CD8-positive, alpha-beta memory T cell (primary cell): ENCODE measurements around the gene ADIPOQ. TPM values are rescaled to one million over a fixed set of nuclear protein-coding genes. Genes with fewer than 3 reads are reported as not detected.
A peak's percentile ranks its signal among the peaks of the same experiment; 100 is the strongest.
"Not testable (repeated sequence)": the region's sequence is repeated elsewhere in the genome, so short reads cannot be mapped to it uniquely, and the experiment has no call there.

ENCODE experiments used
- CTCF ChIA-PET: fragments of 350-600 bp; sonication (Branson Sonifier 250); formaldehyde crosslinking; loops from one replicate; lab custom pipeline; 2021; ENCODE audit warnings: antibody characterized with exemption; lab: Charles Lee
- POLR2A ChIA-PET: fragments of 350-600 bp; sonication (Branson Sonifier 250); formaldehyde crosslinking; loops from one replicate; lab custom pipeline; 2021; ENCODE audit warnings: antibody characterized with exemption; lab: Charles Lee
- DNase-seq, 5 donors: peaks; one replicate each; pipeline versions ENCODE4 v3.0.0 to v3.0.0-alpha.2; 2020 to 2022; ENCODE audit warnings: mixed read lengths in 1 of 5
- H3K27ac ChIP-seq: one replicate; pipeline ENCODE4 v1.7.0; 2013; ENCODE audit warnings: low read depth, mild to moderate bottlenecking, low read length, moderate library complexity
- H3K27me3 ChIP-seq: 2 replicates; pipeline ENCODE4 v1.7.0; 2013; ENCODE audit warnings: low read length, mild to moderate bottlenecking; ENCODE audit not compliant: insufficient read depth, poor library complexity, severe bottlenecking
- H3K36me3 ChIP-seq: 2 replicates; pipeline ENCODE4 v1.7.0; 2013; ENCODE audit warnings: mild to moderate bottlenecking, low read length, moderate library complexity; ENCODE audit not compliant: insufficient read depth
- H3K4me1 ChIP-seq: 2 replicates; pipeline ENCODE4 v1.7.0; 2013; ENCODE audit warnings: mild to moderate bottlenecking, low read length, moderate library complexity; ENCODE audit not compliant: insufficient read depth
- H3K4me3 ChIP-seq: 2 replicates; pipeline ENCODE4 v1.7.0; 2013; ENCODE audit warnings: mild to moderate bottlenecking, low read length
- H3K9me3 ChIP-seq: 2 replicates; pipeline ENCODE4 v1.7.0; 2013; ENCODE audit warnings: mild to moderate bottlenecking, low read length
- H3K27ac Mint-ChIP-seq, 8 donors: one replicate each; pipeline ENCODE4 v1.8.0; 2020 to 2021; ENCODE audit warnings: mixed read lengths in 8 of 8, mild to moderate bottlenecking in 6 of 8, inconsistent platforms in 3 of 8, moderate library complexity in 3 of 8
- H3K27me3 Mint-ChIP-seq, 2 donors: one replicate each; pipeline ENCODE4 v1.8.0; 2020 to 2021; ENCODE audit warnings: mixed read lengths in 2 of 2, mild to moderate bottlenecking in 1 of 2, moderate library complexity in 1 of 2
- H3K36me3 Mint-ChIP-seq, 3 donors: one replicate each; pipeline ENCODE4 v1.8.0; 2020 to 2021; ENCODE audit warnings: mixed read lengths in 3 of 3, inconsistent platforms in 1 of 3, mild to moderate bottlenecking in 1 of 3
- H3K4me1 Mint-ChIP-seq, 3 donors: one replicate each; pipeline ENCODE4 v1.8.0; 2020 to 2021; ENCODE audit warnings: mixed read lengths in 3 of 3, inconsistent platforms in 1 of 3, mild to moderate bottlenecking in 1 of 3
- H3K4me3 Mint-ChIP-seq, 7 donors: one replicate each; pipeline ENCODE4 v1.8.0; 2020 to 2021; ENCODE audit warnings: mixed read lengths in 7 of 7, mild to moderate bottlenecking in 6 of 7, moderate library complexity in 4 of 7, inconsistent platforms in 2 of 7
- H3K9me3 Mint-ChIP-seq, 5 donors: one replicate each; pipeline ENCODE4 v1.8.0; 2020 to 2022; ENCODE audit warnings: mixed read lengths in 5 of 5, mild to moderate bottlenecking in 3 of 5, moderate library complexity in 2 of 5, inconsistent platforms in 1 of 5
- polyA plus RNA-seq: library from polyadenylated mRNA; unstranded; fragments of 300-500 nt; fragmentation: Illumina TruSeq; gene quantifications from one replicate; pipeline ENCODE4 v1.2.3, GENCODE V29; 2021
- total RNA-seq, 2 experiments: library from RNA; stranded (reverse); gene quantifications; one replicate each; pipeline ENCODE4 v1.2.3, GENCODE V29; 2021

ADIPOQ gene
- total and polyA plus RNA-seq, 3 experiments from 2014 or later, result not detected

- H3K4me1 ChIP-seq, result no peaks in the 10 kb centered on the region
- ChIA-PET POLR2A (no interaction called here), CTCF (no interaction called here)
- Mint-ChIP-seq H3K27me3 (peaks cover 0 to 2% of the 10 kb centered on the region in 2 donors), H3K4me1 (peaks cover 0 to 5% (median 2%) of the 10 kb centered on the region in 3 donors), H3K9me3 (peaks cover 0 to 8% (median 7%) of the 10 kb centered on the region in 5 donors), H3K4me3 (no peak overlapping the region), H3K27ac (peak overlapping the region in 1 of 8 donors; percentile 35), H3K36me3 (peaks cover 0 to 7% (median 2%) of the 10 kb centered on the region in 3 donors)
- no peak overlapping the region for H3K27ac ChIP-seq
- H3K36me3 ChIP-seq, result no peaks in the 10 kb centered on the region
- DNase-seq, result no peak
- H3K27me3 ChIP-seq, result no peaks in the 10 kb centered on the region
- H3K4me3 ChIP-seq, result no peak overlapping the region
- H3K9me3 ChIP-seq, result no peaks in the 10 kb centered on the region
These were observed 15.2 kb downstream of the ADIPOQ start for GRCh38 chr3:186857743-186858142.

GRCh38 chr3:186865215-186865853 lies 22.8 kb downstream of the ADIPOQ start:
- H3K9me3 Mint-ChIP-seq, CTCF ChIA-PET, H3K36me3 Mint-ChIP-seq, H3K36me3 ChIP-seq, H3K27ac Mint-ChIP-seq, H3K4me1 ChIP-seq, H3K27me3 ChIP-seq, DNase-seq, H3K27me3 Mint-ChIP-seq, H3K9me3 ChIP-seq, POLR2A ChIA-PET, H3K4me3 Mint-ChIP-seq, H3K4me3 ChIP-seq, H3K27ac ChIP-seq: not testable (repeated sequence)
- peaks cover 2 to 12% (median 5%) of the 10 kb centered on the region in 3 donors for H3K4me1 Mint-ChIP-seq

- H3K27ac Mint-ChIP-seq, H3K27ac ChIP-seq, CTCF ChIA-PET, H3K36me3 ChIP-seq, H3K27me3 ChIP-seq, H3K36me3 Mint-ChIP-seq, DNase-seq, H3K9me3 Mint-ChIP-seq, H3K4me1 ChIP-seq, H3K9me3 ChIP-seq, H3K4me3 Mint-ChIP-seq, POLR2A ChIA-PET, H3K27me3 Mint-ChIP-seq, H3K4me3 ChIP-seq: not testable (repeated sequence)
- H3K4me1 Mint-ChIP-seq, result peaks cover 9 to 20% (median 12%) of the 10 kb centered on the region in 3 donors
These were observed 23.6 kb downstream of the ADIPOQ start for GRCh38 chr3:186866095-186866494.

- Mint-ChIP-seq H3K27ac (no peak overlapping the region), H3K4me3 (no peak overlapping the region), H3K4me1 (peaks cover 19 to 31% (median 25%) of the 10 kb centered on the region in 3 donors), H3K27me3 (no peaks in the 10 kb centered on the region), H3K9me3 (no peaks in the 10 kb centered on the region), H3K36me3 (no peaks in the 10 kb centered on the region)
- H3K4me3 ChIP-seq, result no peak overlapping the region
- peaks cover 16% of the 10 kb centered on the region for H3K4me1 ChIP-seq
- ChIA-PET POLR2A (no interaction called here), CTCF (no interaction called here)
- H3K27ac ChIP-seq, result no peak overlapping the region
- no peaks in the 10 kb centered on the region for H3K9me3 ChIP-seq
- no peak for DNase-seq
- no peaks in the 10 kb centered on the region for H3K36me3 ChIP-seq
- H3K27me3 ChIP-seq, result no peaks in the 10 kb centered on the region
These were observed 27.0 kb downstream of the ADIPOQ start for GRCh38 chr3:186869253-186870100.

GRCh38 chr3:186870421-186871201 lies 28.1 kb downstream of the ADIPOQ start:
- H3K27ac Mint-ChIP-seq, result peak overlapping the region in 2 of 8 donors; percentile 66 to 86
- H3K27me3 Mint-ChIP-seq, result no peaks in the 10 kb centered on the region
- Histone ChIP-seq H3K36me3 (no peaks in the 10 kb centered on the region), H3K4me1 (peaks cover 16% of the 10 kb centered on the region), H3K9me3 (no peaks in the 10 kb centered on the region), H3K27ac (no peak overlapping the region), H3K4me3 (no peak overlapping the region), H3K27me3 (no peaks in the 10 kb centered on the region)
- ChIA-PET POLR2A (no interaction called here), CTCF (no interaction called here)
- H3K4me3 Mint-ChIP-seq, result peak overlapping the region in 2 of 7 donors; percentile 0 to 37
- H3K4me1 Mint-ChIP-seq, result peaks cover 19 to 31% (median 25%) of the 10 kb centered on the region in 3 donors
- H3K9me3 Mint-ChIP-seq, result no peaks in the 10 kb centered on the region
- DNase-seq, result no peak
- no peaks in the 10 kb centered on the region for H3K36me3 Mint-ChIP-seq

GRCh38 chr3:186871403-186871924 lies 29.0 kb downstream of the ADIPOQ start:
- ChIA-PET POLR2A (no interaction called here), CTCF (interaction anchor here (1.1 kb wide), 1 partner anchor 60 kb away, joined by 3 read pairs; no protein-coding TSS in a partner anchor)
- Mint-ChIP-seq H3K9me3 (no peaks in the 10 kb centered on the region), H3K4me3 (peak overlapping the region in 2 of 7 donors; percentile 0 to 37), H3K27ac (peak overlapping the region in 4 of 8 donors; percentile 19 to 86 (median 65)), H3K27me3 (no peaks in the 10 kb centered on the region), H3K36me3 (no peaks in the 10 kb centered on the region), H3K4me1 (peaks cover 19 to 31% (median 25%) of the 10 kb centered on the region in 3 donors)
- H3K4me1 ChIP-seq, result peaks cover 16% of the 10 kb centered on the region
- no peaks in the 10 kb centered on the region for H3K36me3 ChIP-seq
- no peaks in the 10 kb centered on the region for H3K27me3 ChIP-seq
- H3K9me3 ChIP-seq, result no peaks in the 10 kb centered on the region
- DNase-seq, result peak in 1 of 5 donors; percentile 3
- peak overlapping the region; percentile 8 for H3K27ac ChIP-seq
- H3K4me3 ChIP-seq, result no peak overlapping the region

- peaks cover 16% of the 10 kb centered on the region for H3K4me1 ChIP-seq
- H3K27me3 Mint-ChIP-seq, POLR2A ChIA-PET, H3K27me3 ChIP-seq, DNase-seq, H3K27ac Mint-ChIP-seq, CTCF ChIA-PET, H3K9me3 Mint-ChIP-seq, H3K9me3 ChIP-seq, H3K4me3 ChIP-seq, H3K4me3 Mint-ChIP-seq, H3K36me3 ChIP-seq, H3K27ac ChIP-seq, H3K36me3 Mint-ChIP-seq: not testable (repeated sequence)
- peaks cover 19 to 31% (median 25%) of the 10 kb centered on the region in 3 donors for H3K4me1 Mint-ChIP-seq
These were observed 31.3 kb downstream of the ADIPOQ start for GRCh38 chr3:186873796-186874195.
